GM12874 (cell line): ENCODE data around the gene CHDH.

Experiments used
- TF ChIP-seq, protein P1 (sequence below): IDR thresholded peaks from 2 replicates; pipeline ENCODE4 v1.5.1; 2011; ENCODE audit warnings: low read depth, mild to moderate bottlenecking, control low read depth, low read length, moderate library complexity; ENCODE audit not compliant: insufficient read depth

The CHDH gene

DNA sequence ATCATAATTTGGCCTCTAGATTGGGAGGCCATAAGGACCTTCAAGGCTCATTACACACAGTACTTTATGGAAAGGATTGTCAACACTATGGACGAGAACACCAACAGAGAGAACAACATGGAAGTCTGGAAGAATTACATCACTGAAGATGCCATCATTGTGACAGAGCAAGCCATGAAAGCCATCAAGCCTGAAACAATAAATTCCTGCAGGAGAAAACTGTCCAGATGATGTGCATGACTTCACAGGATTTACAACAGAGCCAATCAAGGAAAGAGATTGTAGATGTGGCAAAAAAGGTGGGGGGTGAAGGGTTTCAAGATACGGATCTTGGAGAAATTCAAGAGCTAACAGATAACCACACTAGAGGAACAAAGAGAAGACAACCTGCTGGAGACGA, 16.0 kb upstream of the CHDH start:
- TF ChIP-seq, protein P1, sequence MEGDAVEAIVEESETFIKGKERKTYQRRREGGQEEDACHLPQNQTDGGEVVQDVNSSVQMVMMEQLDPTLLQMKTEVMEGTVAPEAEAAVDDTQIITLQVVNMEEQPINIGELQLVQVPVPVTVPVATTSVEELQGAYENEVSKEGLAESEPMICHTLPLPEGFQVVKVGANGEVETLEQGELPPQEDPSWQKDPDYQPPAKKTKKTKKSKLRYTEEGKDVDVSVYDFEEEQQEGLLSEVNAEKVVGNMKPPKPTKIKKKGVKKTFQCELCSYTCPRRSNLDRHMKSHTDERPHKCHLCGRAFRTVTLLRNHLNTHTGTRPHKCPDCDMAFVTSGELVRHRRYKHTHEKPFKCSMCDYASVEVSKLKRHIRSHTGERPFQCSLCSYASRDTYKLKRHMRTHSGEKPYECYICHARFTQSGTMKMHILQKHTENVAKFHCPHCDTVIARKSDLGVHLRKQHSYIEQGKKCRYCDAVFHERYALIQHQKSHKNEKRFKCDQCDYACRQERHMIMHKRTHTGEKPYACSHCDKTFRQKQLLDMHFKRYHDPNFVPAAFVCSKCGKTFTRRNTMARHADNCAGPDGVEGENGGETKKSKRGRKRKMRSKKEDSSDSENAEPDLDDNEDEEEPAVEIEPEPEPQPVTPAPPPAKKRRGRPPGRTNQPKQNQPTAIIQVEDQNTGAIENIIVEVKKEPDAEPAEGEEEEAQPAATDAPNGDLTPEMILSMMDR: no peak

DNA sequence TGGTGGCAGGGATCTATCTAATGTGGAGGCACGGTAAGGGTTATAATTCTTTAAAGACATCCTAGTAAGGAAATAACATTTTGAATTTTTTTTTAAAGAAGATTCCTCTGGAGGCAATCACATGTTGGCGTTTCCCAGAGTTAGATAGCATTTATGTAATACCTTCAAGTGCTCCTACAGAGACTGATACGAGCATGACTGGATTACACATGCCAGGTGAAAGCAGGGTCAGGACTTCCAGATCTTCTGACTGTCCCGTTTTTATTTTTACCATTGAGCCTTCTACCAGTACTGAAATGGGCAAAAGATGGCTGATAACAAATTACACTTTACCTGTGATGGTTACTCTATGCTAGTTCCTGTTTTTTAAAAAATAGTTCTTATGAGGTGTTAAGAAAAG, 14.0 kb upstream of the CHDH start:
- TF ChIP-seq, protein P1: no peak

DNA sequence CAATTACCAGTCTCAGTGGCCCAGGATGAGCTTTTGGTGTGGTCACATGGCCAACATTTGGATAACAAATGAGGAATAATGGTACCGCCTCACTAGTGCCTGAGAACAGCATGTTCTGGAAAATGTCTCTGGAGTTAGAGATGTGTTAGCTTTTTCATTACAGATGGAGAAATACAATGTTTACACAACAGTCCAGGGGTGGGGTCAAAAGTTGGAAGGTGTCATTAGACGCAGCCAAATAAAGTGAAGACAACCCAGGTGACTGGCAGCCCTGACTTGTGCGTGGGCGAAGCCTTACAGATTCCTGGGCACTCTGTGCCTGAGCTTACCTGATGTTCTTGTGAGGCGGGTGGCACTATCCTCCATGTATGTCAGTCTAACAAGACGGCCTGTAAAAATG, 13.0 kb upstream of the CHDH start:
- TF ChIP-seq, protein P1: no peak

DNA sequence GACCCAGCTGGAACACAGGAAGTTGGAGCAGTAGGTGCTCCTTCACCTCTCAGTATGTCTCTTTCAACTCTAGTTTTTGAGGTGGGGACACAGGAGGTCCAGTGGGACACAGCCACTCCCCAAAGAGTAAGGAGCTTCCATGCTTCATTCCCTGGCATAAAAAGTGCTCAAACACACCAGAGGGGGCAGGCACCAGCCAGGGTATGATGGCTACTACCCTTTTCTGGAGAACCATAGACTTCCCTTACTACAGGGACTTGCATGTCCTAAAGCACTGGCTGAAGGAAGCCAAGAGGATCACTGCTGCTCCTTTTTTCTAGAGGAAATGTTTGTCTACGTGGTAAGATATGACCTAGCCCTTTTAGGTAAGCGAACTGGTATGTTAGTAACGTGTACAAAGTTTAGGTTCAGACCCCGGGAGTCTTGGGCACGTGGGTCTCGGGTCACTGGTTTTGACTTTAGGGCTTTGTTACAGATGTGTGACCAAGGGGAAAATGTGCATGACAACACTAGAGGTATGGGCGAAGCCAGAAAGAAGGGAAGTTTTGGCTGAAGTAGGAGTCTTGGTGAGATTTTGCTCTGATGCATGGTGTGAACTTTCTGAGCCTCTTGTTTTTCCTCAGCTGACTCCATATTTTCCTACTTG, 12.0 kb upstream of the CHDH start:
- TF ChIP-seq, protein P1: no peak; the same call in 1 of the 2 replicates

DNA sequence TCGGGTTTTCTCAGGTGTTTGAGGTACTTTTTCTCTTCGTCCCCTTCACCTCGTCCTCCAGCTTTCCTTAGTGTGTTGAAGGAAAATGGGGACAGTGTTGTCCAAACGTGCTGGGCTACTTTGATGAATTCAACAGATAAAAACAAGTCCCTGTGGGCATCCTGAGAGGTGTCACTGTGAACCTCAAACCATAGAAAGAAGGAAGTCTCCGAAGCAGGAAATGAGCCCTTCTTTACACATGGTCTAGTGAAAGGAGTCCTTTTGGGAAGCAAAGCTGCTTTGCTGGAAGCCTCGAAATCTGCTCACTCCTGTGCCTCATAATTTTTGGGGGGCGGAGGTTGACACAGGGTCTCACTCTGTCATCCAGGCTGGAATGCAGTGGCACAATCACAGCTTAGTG, 10.7 kb upstream of the CHDH start:
- TF ChIP-seq, protein P1: no peak

DNA sequence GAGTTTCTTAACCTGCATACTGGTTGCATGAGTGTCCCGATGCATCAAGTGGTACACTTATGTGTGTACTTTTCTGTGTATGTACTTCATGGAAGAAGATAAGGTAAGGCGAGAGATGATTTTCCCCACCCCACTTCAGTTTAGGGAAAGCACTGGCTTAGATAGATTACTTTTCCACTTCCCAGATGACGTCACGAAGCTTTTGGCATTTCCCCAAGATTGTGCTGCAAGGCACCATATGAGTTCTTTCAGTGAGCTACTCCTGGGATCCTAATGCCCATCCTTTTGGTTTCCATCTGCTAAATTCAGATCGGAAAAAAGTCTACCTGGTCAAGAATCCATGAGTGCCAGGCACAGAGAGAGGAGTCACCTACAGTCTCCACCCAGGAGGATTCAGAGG, 4.7 kb upstream of the CHDH start:
- TF ChIP-seq, protein P1: no peak

DNA sequence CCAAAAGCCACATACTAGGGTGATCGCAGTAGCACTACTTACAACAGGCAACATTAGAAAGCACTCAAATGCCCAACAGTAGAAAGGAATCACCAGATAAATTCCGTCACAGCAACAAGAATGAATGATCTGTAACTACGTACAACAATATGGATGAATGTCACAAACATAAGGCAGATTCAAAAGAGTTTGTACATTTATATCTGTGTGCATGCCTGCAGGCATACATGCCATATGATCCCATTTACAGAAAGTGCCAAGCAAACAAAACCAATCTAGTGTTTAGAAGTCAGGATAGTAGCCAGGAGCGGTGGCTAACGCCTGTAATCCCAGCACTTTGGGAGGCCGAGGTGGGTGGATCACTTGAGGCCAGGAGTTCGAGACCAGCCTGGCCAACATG, 3.7 kb upstream of the CHDH start:
- TF ChIP-seq, protein P1: no peak
